GM18526 (cell line): Measurements from ENCODE around the gene ARNT2.

Source experiments
- POLR2A ChIP-seq: IDR thresholded peaks from 3 replicates; pipeline ENCODE4 v1.6.1; 2011; ENCODE audit not compliant: insufficient read length; ENCODE audit errors: extremely low read depth

Gene ARNT2

GRCh38 chr15:80404057-80404760, at the start of gene ARNT2:
Gene ARNT2 (plus strand): TSS chr15:80404382. CDS start chr15:80404516, 134 bp downstream.
- no peak for TF ChIP-seq POLR2A

GRCh38 chr15:80367094-80367493, 37.1 kb upstream of the ARNT2 start:
- no peak for TF ChIP-seq POLR2A

GRCh38 chr15:80367661-80368060, 36.5 kb upstream of the ARNT2 start:
- no peak for TF ChIP-seq POLR2A

- no peak for TF ChIP-seq POLR2A
Measured at GRCh38 chr15:80371924-80372323, 32.3 kb upstream of the ARNT2 start.

GRCh38 chr15:80374441-80374840, 29.7 kb upstream of the ARNT2 start:
- TF ChIP-seq POLR2A = no peak

- TF ChIP-seq POLR2A = no peak
Measured at GRCh38 chr15:80375968-80376891, 28.0 kb upstream of the ARNT2 start.

- no peak for TF ChIP-seq POLR2A
Measured at GRCh38 chr15:80379693-80380092, 24.5 kb upstream of the ARNT2 start.

- TF ChIP-seq POLR2A = no peak
Measured at GRCh38 chr15:80380154-80380553, 24.0 kb upstream of the ARNT2 start.

- no peak for TF ChIP-seq POLR2A
Measured at GRCh38 chr15:80382285-80382684, 21.9 kb upstream of the ARNT2 start.

- no peak for TF ChIP-seq POLR2A
Measured at GRCh38 chr15:80384432-80384831, 19.8 kb upstream of the ARNT2 start.

GRCh38 chr15:80386151-80386550, 18.0 kb upstream of the ARNT2 start:
- TF ChIP-seq POLR2A = no peak

- no peak for TF ChIP-seq POLR2A
Measured at GRCh38 chr15:80388326-80388725, 15.9 kb upstream of the ARNT2 start.

- TF ChIP-seq POLR2A = no peak
Measured at GRCh38 chr15:80389370-80389769, 14.8 kb upstream of the ARNT2 start.

- no peak for TF ChIP-seq POLR2A
Measured at GRCh38 chr15:80395616-80396015, 8.6 kb upstream of the ARNT2 start.

GRCh38 chr15:80396096-80396495, 8.1 kb upstream of the ARNT2 start:
- no peak for TF ChIP-seq POLR2A

GRCh38 chr15:80399508-80399907, 4.7 kb upstream of the ARNT2 start:
- TF ChIP-seq POLR2A = no peak

GRCh38 chr15:80401456-80401855, 2.7 kb upstream of the ARNT2 start:
- no peak for TF ChIP-seq POLR2A

GRCh38 chr15:80402339-80402738, 1.8 kb upstream of the ARNT2 start:
- TF ChIP-seq POLR2A = no peak
